Right atrium auricular region (tissue), 2 donors: Measurements from ENCODE around the gene PKIB. TPM values are rescaled to one million over a fixed set of nuclear protein-coding genes. Genes with fewer than 3 reads are reported as not detected.

ENCODE experiments used
- DNase-seq: peaks from one replicate; pipeline ENCODE4 v3.0.0-alpha.2; 2019; ENCODE audit warnings: low spot score
- H3K27ac ChIP-seq, 2 donors: fragments of 200-600 bp; sonication (generic); 1 replicate in 1 of 2; 2 replicates in 1 of 2; pipeline ENCODE4 v1.5.1; 2016 to 2019
- H3K27me3 ChIP-seq, 2 donors: fragments of 200-600 bp; sonication (generic); one replicate each; pipeline versions ENCODE4 v1.5.1 to v1.6.0; 2017 to 2019
- H3K36me3 ChIP-seq: fragments of 200-600 bp; sonication (generic); one replicate; pipeline ENCODE4 v1.5.1; 2016
- H3K4me1 ChIP-seq, 2 donors: fragments of 200-600 bp; sonication (generic); one replicate each; pipeline versions ENCODE4 v1.5.1 to v1.6.0; 2017 to 2019
- H3K4me3 ChIP-seq, 2 donors: fragments of 200-600 bp; sonication (generic); 1 replicate in 1 of 2; 2 replicates in 1 of 2; pipeline ENCODE4 v1.5.1; 2017 to 2019; ENCODE audit warnings: mild to moderate bottlenecking in 1 of 2, moderate library complexity in 1 of 2
- H3K9me3 ChIP-seq, 2 donors: fragments of 200-600 bp; sonication (generic); one replicate each; pipeline ENCODE4 v1.5.1; 2019
- total RNA-seq, 2 donors: library from RNA; depleted of rRNA; stranded (reverse); fragments of >200 nt; gene quantifications; one replicate each; pipeline ENCODE4 v1.1.0, GENCODE V29; 2016
- TF ChIP-seq, protein P1 (sequence below), 2 donors: fragments of 200-600 bp; sonication (generic); IDR thresholded peaks; one replicate each; pipeline ENCODE4 v1.5.1; 2019; ENCODE audit warnings: antibody characterized with exemption in 2 of 2

PKIB gene
- total RNA-seq, 2 donors from 2014 or later, result not detected

DNA sequence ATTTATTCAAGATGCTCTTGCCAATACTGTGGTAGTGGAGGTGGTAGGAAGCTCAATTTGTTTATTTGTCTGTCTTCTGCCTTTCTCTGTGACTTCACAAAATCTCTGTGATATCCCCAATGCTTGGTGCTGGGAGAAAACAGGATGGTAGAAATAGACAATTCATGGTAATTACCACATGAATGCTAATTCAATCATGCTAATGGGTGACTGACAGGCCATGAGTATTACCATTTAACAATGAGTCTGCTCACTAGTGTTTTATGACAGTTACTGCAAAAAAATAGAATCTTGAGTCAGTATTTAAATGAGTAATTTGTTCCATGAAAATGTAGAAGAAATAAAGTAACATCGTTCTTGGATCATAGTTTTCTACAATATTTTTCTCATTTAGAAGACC, 117.0 kb downstream of the PKIB start:
- Histone ChIP-seq H3K36me3 (no peaks in the 10 kb centered on the region), H3K27me3 (no peaks in the 10 kb centered on the region), H3K27ac (no peak overlapping the region), H3K4me1 (no peaks in the 10 kb centered on the region), H3K4me3 (no peak overlapping the region), H3K9me3 (no peaks in the 10 kb centered on the region)
- no peak for DNase-seq
- TF ChIP-seq, protein P1, sequence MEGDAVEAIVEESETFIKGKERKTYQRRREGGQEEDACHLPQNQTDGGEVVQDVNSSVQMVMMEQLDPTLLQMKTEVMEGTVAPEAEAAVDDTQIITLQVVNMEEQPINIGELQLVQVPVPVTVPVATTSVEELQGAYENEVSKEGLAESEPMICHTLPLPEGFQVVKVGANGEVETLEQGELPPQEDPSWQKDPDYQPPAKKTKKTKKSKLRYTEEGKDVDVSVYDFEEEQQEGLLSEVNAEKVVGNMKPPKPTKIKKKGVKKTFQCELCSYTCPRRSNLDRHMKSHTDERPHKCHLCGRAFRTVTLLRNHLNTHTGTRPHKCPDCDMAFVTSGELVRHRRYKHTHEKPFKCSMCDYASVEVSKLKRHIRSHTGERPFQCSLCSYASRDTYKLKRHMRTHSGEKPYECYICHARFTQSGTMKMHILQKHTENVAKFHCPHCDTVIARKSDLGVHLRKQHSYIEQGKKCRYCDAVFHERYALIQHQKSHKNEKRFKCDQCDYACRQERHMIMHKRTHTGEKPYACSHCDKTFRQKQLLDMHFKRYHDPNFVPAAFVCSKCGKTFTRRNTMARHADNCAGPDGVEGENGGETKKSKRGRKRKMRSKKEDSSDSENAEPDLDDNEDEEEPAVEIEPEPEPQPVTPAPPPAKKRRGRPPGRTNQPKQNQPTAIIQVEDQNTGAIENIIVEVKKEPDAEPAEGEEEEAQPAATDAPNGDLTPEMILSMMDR (IDR thresholded peaks at IDR 0.05), result no peak

DNA sequence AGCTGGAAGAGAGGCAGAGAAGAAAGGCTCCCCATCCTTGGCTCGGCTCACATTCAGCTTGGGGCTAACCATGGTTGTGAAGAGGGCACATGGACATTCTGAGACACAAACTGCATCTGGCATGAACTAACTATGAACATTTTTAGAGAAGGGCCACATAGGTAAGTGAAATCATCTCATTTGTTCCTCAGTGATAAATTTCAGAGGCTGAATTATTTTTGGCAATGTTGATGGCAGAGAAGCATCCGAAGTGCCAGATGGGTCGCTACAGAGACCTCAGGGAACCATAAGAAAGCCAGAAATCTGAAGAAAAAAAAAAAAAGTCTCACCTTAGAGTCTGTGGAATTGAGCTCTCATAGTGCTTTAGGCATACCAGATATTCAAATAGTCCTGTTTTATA, 120.1 kb downstream of the PKIB start:
- DNase-seq, result no peak
- no peak overlapping the region for H3K4me3 ChIP-seq
- H3K4me1 ChIP-seq, result no peaks in the 10 kb centered on the region
- no peaks in the 10 kb centered on the region for H3K36me3 ChIP-seq
- no peaks in the 10 kb centered on the region for H3K9me3 ChIP-seq
- H3K27me3 ChIP-seq, result no peaks in the 10 kb centered on the region
- H3K27ac ChIP-seq, result no peak overlapping the region
- TF ChIP-seq, protein P1 (IDR thresholded peaks at IDR 0.05), result no peak

DNA sequence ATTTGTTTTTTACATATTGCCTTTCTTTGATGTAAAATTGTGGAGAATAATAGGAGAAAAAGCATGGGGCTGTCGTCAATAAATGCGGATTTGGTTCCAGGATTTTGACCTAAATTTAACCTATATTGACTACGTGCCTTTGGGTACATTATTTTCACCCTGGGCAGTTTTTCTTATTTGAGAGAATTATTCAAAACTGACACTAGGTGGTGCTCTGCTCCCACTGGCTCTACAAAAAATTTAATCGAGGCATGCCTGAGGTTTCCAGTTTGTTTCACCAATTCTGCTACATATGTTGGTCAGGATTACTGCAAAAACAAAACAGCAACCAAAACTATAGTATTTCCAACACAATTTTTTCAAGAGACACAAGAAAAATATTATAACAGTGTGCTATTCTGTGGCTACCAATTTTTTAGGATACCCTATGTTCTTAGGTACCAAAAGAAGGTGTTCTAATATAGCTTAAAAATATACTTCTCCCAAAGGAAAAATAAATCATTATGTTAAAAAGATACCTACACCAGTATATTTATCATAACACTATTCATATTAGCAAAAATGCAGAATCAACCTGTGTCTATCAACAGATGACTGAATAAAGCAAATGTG, 120.7 kb downstream of the PKIB start:
- Histone ChIP-seq H3K27me3 (no peaks in the 10 kb centered on the region), H3K36me3 (no peaks in the 10 kb centered on the region), H3K27ac (no peak overlapping the region), H3K9me3 (no peaks in the 10 kb centered on the region), H3K4me1 (no peaks in the 10 kb centered on the region), H3K4me3 (no peak overlapping the region)
- no peak for DNase-seq
- TF ChIP-seq, protein P1 (IDR thresholded peaks at IDR 0.05), result peak; percentile 35 to 84

DNA sequence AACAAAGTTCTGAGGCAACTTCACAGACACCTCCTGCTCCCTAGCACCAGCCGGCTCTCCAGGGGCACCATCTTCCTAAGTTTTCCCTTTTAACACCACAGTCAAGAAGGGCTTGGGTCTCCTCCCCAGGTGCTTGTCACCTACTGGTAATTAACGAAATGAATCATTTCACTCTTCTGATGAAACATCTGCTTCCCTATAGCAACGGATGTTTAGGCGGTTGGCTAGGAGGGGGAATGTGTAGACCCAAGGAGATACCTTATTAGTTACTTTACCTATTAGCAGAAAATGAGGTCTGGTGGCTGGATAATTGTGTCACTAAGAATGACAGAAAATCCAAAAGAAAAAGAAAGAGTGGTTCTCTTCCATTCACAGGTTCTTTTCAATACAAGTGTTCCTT, 123.1 kb downstream of the PKIB start:
- Histone ChIP-seq H3K36me3 (no peaks in the 10 kb centered on the region), H3K9me3 (no peaks in the 10 kb centered on the region), H3K27ac (no peak overlapping the region), H3K4me1 (no peaks in the 10 kb centered on the region), H3K27me3 (no peaks in the 10 kb centered on the region), H3K4me3 (no peak overlapping the region)
- TF ChIP-seq, protein P1 (IDR thresholded peaks at IDR 0.05), result no peak
- no peak for DNase-seq

DNA sequence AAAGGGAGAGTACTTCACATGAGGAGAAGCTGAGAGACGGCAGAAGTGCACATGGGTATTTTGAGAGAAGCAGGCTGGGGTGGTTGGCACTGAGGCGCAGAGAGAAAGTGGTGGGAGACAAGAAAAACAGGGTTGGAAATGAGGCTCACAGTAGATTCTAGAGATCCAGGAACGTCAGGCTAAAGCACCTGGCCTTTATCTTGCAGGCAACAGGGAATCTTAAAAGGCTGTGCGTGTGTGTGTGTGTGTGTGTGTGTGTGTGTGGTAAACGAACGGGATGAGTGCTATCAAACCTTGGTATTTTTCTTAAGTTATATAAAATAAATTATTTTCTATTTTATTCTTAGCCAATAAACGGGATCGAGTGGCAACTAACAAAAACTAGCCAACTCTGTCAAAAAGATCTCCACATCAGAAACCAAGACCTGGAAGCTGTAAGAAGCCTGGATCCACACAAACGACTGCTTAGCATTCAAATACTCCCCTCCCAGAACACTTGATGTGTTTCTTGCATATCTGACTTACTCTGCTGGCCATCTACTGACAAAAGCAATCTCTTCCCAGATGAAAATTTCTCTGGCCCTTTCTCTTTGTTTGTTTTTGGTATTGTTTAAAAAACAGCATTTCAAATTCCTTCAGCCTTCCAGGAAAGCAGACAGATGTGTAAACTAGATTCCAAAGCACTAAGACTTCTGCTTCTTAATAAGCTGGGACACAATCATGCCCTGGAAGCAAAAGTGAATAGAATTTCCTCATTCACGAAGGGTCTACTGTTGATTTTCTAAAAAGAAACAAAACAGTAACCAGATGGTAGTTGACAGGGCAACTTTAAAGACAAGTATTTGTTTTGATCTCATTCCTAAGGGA, 124.6 kb downstream of the PKIB start:
- no peak for DNase-seq
- Histone ChIP-seq H3K4me3 (no peak overlapping the region), H3K27ac (no peak overlapping the region), H3K27me3 (no peaks in the 10 kb centered on the region), H3K9me3 (no peaks in the 10 kb centered on the region), H3K4me1 (no peaks in the 10 kb centered on the region), H3K36me3 (no peaks in the 10 kb centered on the region)
- TF ChIP-seq, protein P1 (IDR thresholded peaks at IDR 0.05), result no peak
